Glutamatergic neuron (in vitro differentiated cells): ENCODE results near the gene KRT6A. TPM values are rescaled to one million over a fixed set of nuclear protein-coding genes. Genes with fewer than 3 reads are reported as not detected.

ENCODE experiments used
- DNase-seq: peaks from one replicate; pipeline ENCODE4 v3.0.0; 2022
- H3K27ac Mint-ChIP-seq: one replicate; pipeline ENCODE4 v1.8.0; 2020; ENCODE audit warnings: mild to moderate bottlenecking, mixed read lengths, inconsistent platforms; ENCODE audit not compliant: unreplicated experiment
- H3K27me3 Mint-ChIP-seq: one replicate; pipeline ENCODE4 v1.8.0; 2020; ENCODE audit warnings: mild to moderate bottlenecking, moderate library complexity, mixed read lengths, inconsistent platforms; ENCODE audit not compliant: unreplicated experiment
- H3K36me3 Mint-ChIP-seq: one replicate; pipeline ENCODE4 v1.8.0; 2020; ENCODE audit warnings: mild to moderate bottlenecking, mixed read lengths, inconsistent platforms; ENCODE audit not compliant: unreplicated experiment
- H3K4me1 Mint-ChIP-seq: one replicate; pipeline ENCODE4 v1.8.0; 2020; ENCODE audit warnings: mild to moderate bottlenecking, low read depth, mixed read lengths, inconsistent platforms; ENCODE audit not compliant: unreplicated experiment
- H3K4me3 Mint-ChIP-seq: one replicate; pipeline ENCODE4 v1.8.0; 2020; ENCODE audit warnings: mild to moderate bottlenecking, mixed read lengths, inconsistent platforms; ENCODE audit not compliant: unreplicated experiment
- H3K9me3 Mint-ChIP-seq: one replicate; pipeline ENCODE4 v1.8.0; 2020; ENCODE audit warnings: mild to moderate bottlenecking, moderate library complexity, mixed read lengths, inconsistent platforms; ENCODE audit not compliant: unreplicated experiment
- total RNA-seq: library from RNA; stranded (reverse); fragmentation: NEBNext Ultra II Directional; extraction: Animal tissue kit (Norgen Biotek cat#: 25700); gene quantifications from one replicate; pipeline ENCODE4 v1.2.1, GENCODE V29; 2021; ENCODE audit not compliant: unreplicated experiment
- TF ChIP-seq, protein P1 (sequence below): fragments of 200-600 bp; sonication (generic); IDR thresholded peaks from one replicate; pipeline ENCODE4 v1.5.0; 2021; ENCODE audit not compliant: partially characterized antibody, unreplicated experiment

Gene KRT6A
- total RNA-seq, 1 donor from 2014 or later, result not detected

DNA sequence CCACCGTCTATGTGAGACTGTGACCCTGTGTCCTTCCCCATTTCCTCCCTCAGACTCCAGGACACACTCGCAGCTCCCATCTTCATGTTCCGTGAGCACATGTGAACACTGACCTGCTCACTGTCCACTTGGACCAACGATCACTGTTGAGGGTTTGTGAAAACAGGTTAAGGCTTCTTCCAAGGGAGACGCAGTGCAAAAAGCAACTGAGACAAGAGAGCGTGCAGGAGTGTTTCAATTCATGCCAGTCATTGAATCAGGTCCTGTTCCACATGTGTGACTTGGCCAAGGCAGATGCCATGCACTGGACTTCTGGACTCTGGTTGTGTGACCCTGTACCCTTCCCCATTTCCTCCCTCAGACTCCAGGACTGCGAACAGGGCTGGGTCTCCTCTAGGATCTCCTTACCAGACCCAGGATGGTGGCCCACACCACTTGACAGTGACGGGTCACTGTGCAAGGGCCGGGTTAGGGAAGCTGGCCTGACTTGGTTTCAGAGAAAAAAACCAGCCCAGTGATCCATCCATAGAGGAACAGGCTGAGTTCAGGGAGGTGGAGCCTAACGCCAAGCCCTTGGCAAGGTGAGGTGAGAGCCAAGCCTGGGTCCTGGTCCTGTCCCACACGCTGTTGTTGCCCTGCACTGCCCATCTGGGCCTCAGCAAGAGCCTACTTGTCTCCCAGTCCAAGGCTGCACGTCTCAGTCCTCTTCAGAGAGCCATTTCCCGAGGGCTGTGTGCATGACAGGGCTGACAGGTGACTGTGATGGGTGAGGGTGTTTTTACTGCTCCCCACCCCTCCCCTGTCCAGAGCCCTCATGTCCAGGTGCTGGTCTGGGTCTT, 32.8 kb upstream of the KRT6A start:
- DNase-seq, result no peak
- H3K4me3 Mint-ChIP-seq, result no peak overlapping the region
- no peak overlapping the region for H3K27ac Mint-ChIP-seq
- peaks cover 3% of the 10 kb centered on the region for H3K9me3 Mint-ChIP-seq
- no peaks in the 10 kb centered on the region for H3K4me1 Mint-ChIP-seq
- H3K36me3 Mint-ChIP-seq, result no peaks in the 10 kb centered on the region
- TF ChIP-seq, protein P1, sequence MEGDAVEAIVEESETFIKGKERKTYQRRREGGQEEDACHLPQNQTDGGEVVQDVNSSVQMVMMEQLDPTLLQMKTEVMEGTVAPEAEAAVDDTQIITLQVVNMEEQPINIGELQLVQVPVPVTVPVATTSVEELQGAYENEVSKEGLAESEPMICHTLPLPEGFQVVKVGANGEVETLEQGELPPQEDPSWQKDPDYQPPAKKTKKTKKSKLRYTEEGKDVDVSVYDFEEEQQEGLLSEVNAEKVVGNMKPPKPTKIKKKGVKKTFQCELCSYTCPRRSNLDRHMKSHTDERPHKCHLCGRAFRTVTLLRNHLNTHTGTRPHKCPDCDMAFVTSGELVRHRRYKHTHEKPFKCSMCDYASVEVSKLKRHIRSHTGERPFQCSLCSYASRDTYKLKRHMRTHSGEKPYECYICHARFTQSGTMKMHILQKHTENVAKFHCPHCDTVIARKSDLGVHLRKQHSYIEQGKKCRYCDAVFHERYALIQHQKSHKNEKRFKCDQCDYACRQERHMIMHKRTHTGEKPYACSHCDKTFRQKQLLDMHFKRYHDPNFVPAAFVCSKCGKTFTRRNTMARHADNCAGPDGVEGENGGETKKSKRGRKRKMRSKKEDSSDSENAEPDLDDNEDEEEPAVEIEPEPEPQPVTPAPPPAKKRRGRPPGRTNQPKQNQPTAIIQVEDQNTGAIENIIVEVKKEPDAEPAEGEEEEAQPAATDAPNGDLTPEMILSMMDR, result no peak
- peaks cover 1% of the 10 kb centered on the region for H3K27me3 Mint-ChIP-seq

DNA sequence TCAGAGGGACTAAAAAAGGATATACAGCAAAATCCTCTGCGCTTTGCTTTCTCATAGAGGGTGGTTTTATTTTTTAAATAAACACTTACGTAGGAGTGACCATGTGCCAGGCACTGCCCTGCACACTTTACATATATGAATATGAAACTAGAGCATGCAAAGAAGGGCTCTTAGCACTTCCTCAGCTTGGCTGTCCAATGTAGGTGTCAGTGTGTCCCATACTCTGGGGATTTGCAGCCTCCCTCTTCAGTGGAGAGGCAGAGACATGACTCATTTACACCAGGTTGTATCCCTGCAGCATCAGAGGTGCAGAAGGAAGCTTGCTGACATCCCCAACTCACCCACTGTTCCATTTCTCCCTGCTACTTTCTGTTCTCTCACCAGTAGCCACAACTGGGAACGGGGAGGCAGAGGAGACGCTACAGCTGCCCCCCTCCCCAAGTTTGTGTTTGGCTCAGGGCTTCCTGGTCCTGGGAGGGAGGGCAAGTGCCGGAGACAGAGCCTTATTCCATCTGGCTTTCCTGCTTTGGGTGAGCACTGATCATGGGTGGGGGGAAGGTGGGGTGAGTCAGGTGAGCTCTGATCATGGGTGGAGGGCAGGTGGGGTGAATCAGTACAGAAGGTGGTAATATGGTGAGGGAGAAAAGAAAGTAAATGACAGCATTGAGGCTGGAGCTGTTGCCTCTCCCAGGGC, 32.0 kb upstream of the KRT6A start:
- Mint-ChIP-seq H3K4me3 (no peak overlapping the region), H3K9me3 (no peaks in the 10 kb centered on the region), H3K4me1 (no peaks in the 10 kb centered on the region), H3K27me3 (peaks cover 1% of the 10 kb centered on the region), H3K36me3 (no peaks in the 10 kb centered on the region), H3K27ac (no peak overlapping the region)
- TF ChIP-seq, protein P1, result no peak
- DNase-seq, result no peak

DNA sequence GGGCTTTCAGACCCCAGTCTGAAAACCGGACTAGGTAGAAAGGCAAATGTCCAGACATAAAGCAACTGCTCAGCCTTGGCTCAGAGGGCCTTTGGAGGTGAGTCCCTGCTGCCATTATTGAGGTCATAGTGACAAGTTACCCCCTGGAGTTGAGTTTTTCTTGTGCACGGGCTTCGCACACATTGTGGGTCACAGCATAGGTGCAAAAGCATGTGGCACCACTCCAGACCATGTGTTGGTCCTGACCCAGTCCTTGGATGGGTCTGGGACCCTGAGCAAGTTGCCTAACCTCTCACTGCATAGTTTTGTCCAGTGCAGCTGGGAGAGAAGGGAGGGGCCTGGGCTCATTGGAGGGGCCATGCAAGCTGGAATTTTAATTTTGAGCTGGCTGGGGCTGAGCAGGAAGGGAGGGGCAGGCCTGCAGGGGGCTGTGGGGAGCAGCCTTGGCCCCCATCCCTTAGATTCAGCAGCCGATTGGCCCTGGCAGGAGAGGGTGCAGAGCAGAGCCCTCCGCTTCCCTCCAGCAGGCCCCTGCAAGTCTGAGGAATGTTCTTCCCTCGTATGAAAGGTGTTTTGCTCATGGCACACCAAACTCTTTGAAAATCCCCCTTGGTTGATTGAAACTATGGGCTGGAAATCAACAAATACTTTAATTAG, 31.3 kb upstream of the KRT6A start:
- Mint-ChIP-seq H3K4me3 (no peak overlapping the region), H3K27ac (no peak overlapping the region), H3K36me3 (peaks cover 4% of the 10 kb centered on the region), H3K27me3 (no peaks in the 10 kb centered on the region), H3K4me1 (no peaks in the 10 kb centered on the region), H3K9me3 (peaks cover 1% of the 10 kb centered on the region)
- no peak for DNase-seq
- TF ChIP-seq, protein P1, result no peak

DNA sequence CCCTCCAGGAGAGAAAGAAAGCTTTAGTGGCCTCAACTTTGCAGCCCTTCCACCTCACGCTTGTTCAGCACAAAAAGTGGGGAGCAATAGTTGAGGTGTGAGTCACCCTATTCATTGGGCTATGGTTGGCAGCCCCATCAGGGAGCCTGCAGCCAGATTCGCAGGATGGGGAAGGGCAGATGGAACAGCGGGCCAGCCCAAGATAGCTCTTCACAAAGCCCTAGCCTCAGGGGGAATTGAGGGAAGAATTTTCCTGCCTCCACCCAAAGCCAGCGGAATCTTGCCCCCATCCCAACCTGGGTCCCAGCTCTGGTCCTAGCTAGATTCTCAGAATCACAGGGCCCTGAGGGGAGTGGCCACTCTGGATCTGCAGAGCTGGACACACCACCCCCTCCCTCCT, 30.8 kb upstream of the KRT6A start:
- no peaks in the 10 kb centered on the region for H3K27me3 Mint-ChIP-seq
- H3K36me3 Mint-ChIP-seq, result peaks cover 5% of the 10 kb centered on the region
- no peaks in the 10 kb centered on the region for H3K4me1 Mint-ChIP-seq
- TF ChIP-seq, protein P1, result no peak
- no peak overlapping the region for H3K27ac Mint-ChIP-seq
- H3K9me3 Mint-ChIP-seq, result peaks cover 3% of the 10 kb centered on the region
- H3K4me3 Mint-ChIP-seq, result no peak overlapping the region
- no peak for DNase-seq
